SK-N-SH (cell line): ENCODE results near the gene PCMT1. TPM values are rescaled to one million over a fixed set of nuclear protein-coding genes. Genes with fewer than 3 reads are reported as not detected.

Experiments
- CTCF ChIA-PET: fragments of 300-600, 350-600 bp; formaldehyde crosslinking; extraction: SDS; loops from one replicate; lab custom pipeline; 2021; lab: Yijun Ruan, JAX
- POLR2A ChIA-PET: fragments of 350-600 bp; sonication (Branson Sonifier 250); formaldehyde crosslinking; extraction: SDS; loops from one replicate; lab custom pipeline; 2020; ENCODE audit warnings: antibody characterized with exemption, inconsistent platforms; lab: Yijun Ruan, JAX
- DNase-seq: peaks from one replicate; pipeline ENCODE4 v3.0.0; 2012
- H2AFZ ChIP-seq: fragments of 200-600 bp; sonication (generic); 2 replicates; pipeline ENCODE4 v1.8.1; 2016; ENCODE audit warnings: antibody characterized with exemption, mild to moderate bottlenecking, low read depth
- H3F3A ChIP-seq: fragments of 200-600 bp; sonication (generic); replicated peaks from 2 replicates; pipeline ENCODE3; 2016; ENCODE audit warnings: antibody characterized with exemption, mild to moderate bottlenecking; ENCODE audit not compliant: insufficient read depth
- H3K27ac ChIP-seq, 2 experiments: fragments of 200-500 bp in 1 of 2; fragments of 200-600 bp in 1 of 2; sonication (Bioruptor generic) in 1 of 2; sonication (generic), shearing (Covaris generic) in 1 of 2; 2 replicates each; pipeline versions ENCODE4 v1.5.1 to v1.6.1; 2014 to 2016; ENCODE audit warnings: low read depth in 2 of 2, inconsistent platforms in 1 of 2, low read length in 1 of 2, mild to moderate bottlenecking in 1 of 2, mixed read lengths in 1 of 2
- H3K27me3 ChIP-seq: fragments of 200-600 bp; sonication (generic), shearing (Covaris generic); 2 replicates; pipeline ENCODE4 v1.6.1; 2016; ENCODE audit warnings: mixed run types; ENCODE audit not compliant: insufficient read depth
- H3K36me3 ChIP-seq, 2 experiments: fragments of 200-500 bp in 1 of 2; fragments of 200-600 bp in 1 of 2; sonication (Bioruptor generic) in 1 of 2; sonication (generic) in 1 of 2; replicated peaks in 1 of 2; 2 replicates each; pipeline versions ENCODE3 to v1.5.1; 2014 to 2016; ENCODE audit warnings: low read length in 1 of 2, mild to moderate bottlenecking in 1 of 2; ENCODE audit not compliant: insufficient read depth in 2 of 2, control insufficient read depth in 1 of 2
- H3K4me1 ChIP-seq, 2 experiments: fragments of 200-500 bp in 1 of 2; fragments of 200-600 bp in 1 of 2; sonication (Bioruptor generic) in 1 of 2; sonication (generic), shearing (Covaris generic) in 1 of 2; 2 replicates each; pipeline versions ENCODE4 v1.5.1 to v1.6.1; 2014 to 2016; ENCODE audit warnings: low read depth in 1 of 2, low read length in 1 of 2, mixed run types in 1 of 2; ENCODE audit not compliant: insufficient read depth in 2 of 2, control insufficient read depth in 1 of 2
- H3K4me2 ChIP-seq: fragments of 200-600 bp; sonication (generic), shearing (Covaris generic); 2 replicates; pipeline ENCODE4 v1.6.1; 2017; ENCODE audit warnings: mixed run types
- H3K4me3 ChIP-seq, 2 experiments: fragments of 200-500 bp in 1 of 2; fragments of 200-600 bp in 1 of 2; sonication (Bioruptor generic) in 1 of 2; sonication (generic), shearing (Covaris generic) in 1 of 2; 2 replicates each; pipeline versions ENCODE4 v1.5.1 to v1.8.1; 2014 to 2016; ENCODE audit warnings: low read depth in 2 of 2, inconsistent platforms in 1 of 2, low read length in 1 of 2, mild to moderate bottlenecking in 1 of 2, mixed read lengths in 1 of 2, moderate library complexity in 1 of 2
- H3K79me2 ChIP-seq: fragments of 200-600 bp; sonication (generic); 2 replicates; pipeline ENCODE4 v1.8.1; 2017; ENCODE audit warnings: mild to moderate bottlenecking; ENCODE audit not compliant: insufficient read depth
- H3K9ac ChIP-seq: fragments of 200-600 bp; sonication (generic); 2 replicates; pipeline ENCODE4 v1.6.1; 2017; ENCODE audit warnings: mixed run types
- H3K9me2 ChIP-seq: fragments of 200-600 bp; sonication (generic); 2 replicates; pipeline ENCODE4 v1.6.1; 2017; ENCODE audit warnings: mixed run types
- H3K9me3 ChIP-seq: fragments of 200-600 bp; sonication (generic); 2 replicates; pipeline ENCODE4 v1.6.1; 2017; ENCODE audit warnings: mixed run types, mild to moderate bottlenecking, moderate library complexity
- H4K20me1 ChIP-seq: fragments of 200-600 bp; sonication (generic); 2 replicates; pipeline ENCODE4 v1.6.1; 2017; ENCODE audit warnings: mild to moderate bottlenecking, mixed run types; ENCODE audit not compliant: insufficient read depth
- CHD2 ChIP-seq: fragments of 150-350 bp; IDR thresholded peaks from 2 replicates; pipeline ENCODE4 v1.6.1; 2018; ENCODE audit warnings: low read length; ENCODE audit not compliant: partially characterized antibody
- EP300 ChIP-seq, 2 experiments: IDR thresholded peaks; 2 replicates each; pipeline versions ENCODE4 v1.4.0 to v1.6.1; 2012; ENCODE audit warnings: borderline replicate concordance in 1 of 2, low read depth in 1 of 2, low read length in 1 of 2
- GABPA ChIP-seq: IDR thresholded peaks from 2 replicates; pipeline ENCODE4 v1.4.0; 2012; ENCODE audit warnings: low read depth, mild to moderate bottlenecking
- GATA2 ChIP-seq: sonication (generic); formaldehyde crosslinking; IDR thresholded peaks from 2 replicates; pipeline ENCODE4 v1.5.0; 2020; ENCODE audit warnings: mild to moderate bottlenecking, missing genetic modification reagents
- JUND ChIP-seq: IDR thresholded peaks from 2 replicates; pipeline ENCODE4 v1.4.0; 2012
- MXI1 ChIP-seq: IDR thresholded peaks from 2 replicates; pipeline ENCODE4 v1.6.1; 2012; ENCODE audit warnings: mild to moderate bottlenecking, low read depth, low read length, improper control_type of control experiment
- NFIC ChIP-seq: IDR thresholded peaks from 2 replicates; pipeline ENCODE4 v1.4.0; 2012; ENCODE audit warnings: borderline replicate concordance
- NRF1 ChIP-seq: IDR thresholded peaks from 2 replicates; pipeline ENCODE4 v1.6.1; 2012; ENCODE audit warnings: low read depth, mild to moderate bottlenecking, low read length
- RAD21 ChIP-seq: IDR thresholded peaks from 2 replicates; pipeline ENCODE4 v1.6.1; 2012; ENCODE audit warnings: mild to moderate bottlenecking, low read length
- SIN3A ChIP-seq: IDR thresholded peaks from 2 replicates; pipeline ENCODE4 v1.6.1; 2012; ENCODE audit warnings: low read depth, mild to moderate bottlenecking, low read length, moderate library complexity, borderline replicate concordance
- SMC3 ChIP-seq: IDR thresholded peaks from 2 replicates; pipeline ENCODE4 v1.6.1; 2012; ENCODE audit warnings: low read depth, low read length, improper control_type of control experiment
- TEAD4 ChIP-seq: IDR thresholded peaks from 2 replicates; pipeline ENCODE4 v1.4.0; 2012; ENCODE audit warnings: mild to moderate bottlenecking, borderline replicate concordance; ENCODE audit not compliant: insufficient read depth
- WGBS: methylation state at CpG from one replicate; pipeline ENCODE4 v1.1.6; 2017; ENCODE audit warnings: low lambda C conversion rate; 5-methylcytosine and 5-hydroxymethylcytosine counted together
- polyA plus RNA-seq, 3 experiments: library from polyadenylated mRNA; depleted of rRNA; stranded (reverse); fragments of >200 nt; gene quantifications; 2 replicates each; pipeline ENCODE4 v1.2.3, GENCODE V29; 2012
- TF ChIP-seq, protein P1 (sequence below): fragments of 200-600 bp; sonication (generic); IDR thresholded peaks from 2 replicates; pipeline ENCODE4 v1.6.1; 2017; ENCODE audit warnings: antibody characterized with exemption, mild to moderate bottlenecking, moderate library complexity
- TF ChIP-seq, protein P2 (sequence below): fragments of 150-350 bp; IDR thresholded peaks from 2 replicates; pipeline ENCODE4 v1.6.1; 2017; ENCODE audit warnings: antibody characterized with exemption, low read length, low read depth, borderline replicate concordance
- TF ChIP-seq, protein P3 (sequence below): IDR thresholded peaks from 2 replicates; pipeline ENCODE4 v1.4.0; 2012; ENCODE audit warnings: low read depth
- TF ChIP-seq, protein P4 (sequence below): IDR thresholded peaks from 2 replicates; pipeline ENCODE4; 2012

The PCMT1 gene
- polyA plus RNA-seq, 1 of the 3 experiments (the other 2 are of a cell fraction) = 190 TPM

DNA sequence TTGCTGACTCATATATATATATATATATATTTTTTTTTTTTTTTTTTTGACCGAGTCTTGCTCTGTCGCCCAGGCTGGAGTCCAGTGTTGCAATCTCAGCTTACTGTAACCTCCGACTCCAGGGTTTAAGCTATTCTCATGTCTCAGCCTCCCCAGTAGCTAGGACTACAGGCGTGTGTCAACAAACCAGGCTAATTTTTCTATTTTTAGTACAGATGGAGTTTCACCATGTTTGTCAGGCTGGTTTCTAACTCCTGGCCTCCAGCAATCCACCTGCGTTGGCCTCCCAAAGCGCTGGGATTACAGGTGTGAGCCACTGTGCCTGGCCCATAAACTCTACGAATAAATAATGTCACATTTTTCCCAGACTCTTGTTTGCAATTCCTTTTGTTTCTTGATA lies 109.8 kb downstream of the PCMT1 start (continued):
- TF ChIP-seq, protein P1, sequence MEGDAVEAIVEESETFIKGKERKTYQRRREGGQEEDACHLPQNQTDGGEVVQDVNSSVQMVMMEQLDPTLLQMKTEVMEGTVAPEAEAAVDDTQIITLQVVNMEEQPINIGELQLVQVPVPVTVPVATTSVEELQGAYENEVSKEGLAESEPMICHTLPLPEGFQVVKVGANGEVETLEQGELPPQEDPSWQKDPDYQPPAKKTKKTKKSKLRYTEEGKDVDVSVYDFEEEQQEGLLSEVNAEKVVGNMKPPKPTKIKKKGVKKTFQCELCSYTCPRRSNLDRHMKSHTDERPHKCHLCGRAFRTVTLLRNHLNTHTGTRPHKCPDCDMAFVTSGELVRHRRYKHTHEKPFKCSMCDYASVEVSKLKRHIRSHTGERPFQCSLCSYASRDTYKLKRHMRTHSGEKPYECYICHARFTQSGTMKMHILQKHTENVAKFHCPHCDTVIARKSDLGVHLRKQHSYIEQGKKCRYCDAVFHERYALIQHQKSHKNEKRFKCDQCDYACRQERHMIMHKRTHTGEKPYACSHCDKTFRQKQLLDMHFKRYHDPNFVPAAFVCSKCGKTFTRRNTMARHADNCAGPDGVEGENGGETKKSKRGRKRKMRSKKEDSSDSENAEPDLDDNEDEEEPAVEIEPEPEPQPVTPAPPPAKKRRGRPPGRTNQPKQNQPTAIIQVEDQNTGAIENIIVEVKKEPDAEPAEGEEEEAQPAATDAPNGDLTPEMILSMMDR = no peak
- no peak for TF ChIP-seq GATA2 (CRISPR knock-in tag)
- no peak for TF ChIP-seq TEAD4

GRCh38 chr6:149859938-149860337 lies 110.4 kb downstream of the PCMT1 start:
- TF ChIP-seq EP300 (IDR thresholded peaks at IDR 0.05; ENCODE audit: borderline replicate concordance in 1 of 2, low read depth in 1 of 2, low read length in 1 of 2) = no peak
- no peak for TF ChIP-seq JUND
- TF ChIP-seq GABPA = no peak
- TF ChIP-seq CHD2 = no peak
- no peak for TF ChIP-seq NRF1
- TF ChIP-seq SMC3 = no peak
- TF ChIP-seq, protein P2, sequence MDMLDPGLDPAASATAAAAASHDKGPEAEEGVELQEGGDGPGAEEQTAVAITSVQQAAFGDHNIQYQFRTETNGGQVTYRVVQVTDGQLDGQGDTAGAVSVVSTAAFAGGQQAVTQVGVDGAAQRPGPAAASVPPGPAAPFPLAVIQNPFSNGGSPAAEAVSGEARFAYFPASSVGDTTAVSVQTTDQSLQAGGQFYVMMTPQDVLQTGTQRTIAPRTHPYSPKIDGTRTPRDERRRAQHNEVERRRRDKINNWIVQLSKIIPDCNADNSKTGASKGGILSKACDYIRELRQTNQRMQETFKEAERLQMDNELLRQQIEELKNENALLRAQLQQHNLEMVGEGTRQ = no peak
- TF ChIP-seq, protein P3, sequence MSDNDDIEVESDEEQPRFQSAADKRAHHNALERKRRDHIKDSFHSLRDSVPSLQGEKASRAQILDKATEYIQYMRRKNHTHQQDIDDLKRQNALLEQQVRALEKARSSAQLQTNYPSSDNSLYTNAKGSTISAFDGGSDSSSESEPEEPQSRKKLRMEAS = no peak
- no peak for TF ChIP-seq MXI1
- no peak for TF ChIP-seq RAD21
- TF ChIP-seq NFIC = no peak
- no peak for TF ChIP-seq SIN3A
- TF ChIP-seq, protein P1 = no peak
- TF ChIP-seq, protein P4, sequence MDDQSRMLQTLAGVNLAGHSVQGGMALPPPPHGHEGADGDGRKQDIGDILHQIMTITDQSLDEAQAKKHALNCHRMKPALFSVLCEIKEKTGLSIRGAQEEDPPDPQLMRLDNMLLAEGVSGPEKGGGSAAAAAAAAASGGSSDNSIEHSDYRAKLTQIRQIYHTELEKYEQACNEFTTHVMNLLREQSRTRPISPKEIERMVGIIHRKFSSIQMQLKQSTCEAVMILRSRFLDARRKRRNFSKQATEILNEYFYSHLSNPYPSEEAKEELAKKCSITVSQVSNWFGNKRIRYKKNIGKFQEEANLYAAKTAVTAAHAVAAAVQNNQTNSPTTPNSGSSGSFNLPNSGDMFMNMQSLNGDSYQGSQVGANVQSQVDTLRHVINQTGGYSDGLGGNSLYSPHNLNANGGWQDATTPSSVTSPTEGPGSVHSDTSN = no peak
- TF ChIP-seq, all 33 proteins: peak for 0
- no peak overlapping the region for H3K27ac ChIP-seq
- no peak overlapping the region for H3K9ac ChIP-seq
- H3K79me2 ChIP-seq = peaks cover 70% of the 10 kb centered on the region
- ChIA-PET POLR2A (no interaction called here), CTCF (no interaction called here)
- H3K4me2 ChIP-seq = no peak overlapping the region
- H4K20me1 ChIP-seq = no peaks in the 10 kb centered on the region
- H3K9me2 ChIP-seq = no peaks in the 10 kb centered on the region
- peaks cover 0 to 4% of the 10 kb centered on the region in 2 experiments for H3K36me3 ChIP-seq
- WGBS = 93% methylated on average over 3 of the region's 3 CpGs
- H3K27me3 ChIP-seq = no peaks in the 10 kb centered on the region
- peaks cover 17% of the 10 kb centered on the region in 2 experiments; a peak in 3 of 4 replicates for H3K4me1 ChIP-seq
- no peak for DNase-seq
- H3F3A ChIP-seq = peaks cover 34% of the 10 kb centered on the region
- no peak overlapping the region for H2AFZ ChIP-seq
- H3K4me3 ChIP-seq = no peak overlapping the region
- no peaks in the 10 kb centered on the region for H3K9me3 ChIP-seq
